ENCODE data around the gene FDCSP. TPM values are rescaled to one million over a fixed set of nuclear protein-coding genes. Genes with fewer than 3 reads are reported as not detected.

FDCSP gene
- total RNA-seq = not detected
- not detected for polyA plus RNA-seq
- long read RNA-seq, donor 1 = 0 reads
- long read RNA-seq, donor 2 = 0 reads
- long read RNA-seq, donor 3 = 0 reads

GRCh38 chr4:70225824-70226223 lies at the start of gene FDCSP:
Gene FDCSP, plus strand, starts transcription at chr4:70226124. Its CDS starts 5,071 bp downstream, at chr4:70231195.
- Histone ChIP-seq H3K27me3 (no peaks in the 10 kb centered on the region), H3K4me1 (no peaks in the 10 kb centered on the region), H3K4me3 (no peak within 1 kb of the TSS), H3K27ac (no peak within 1 kb of the TSS), H3K36me3 (no peaks in the 10 kb centered on the region), H3K9me3 (no peaks in the 10 kb centered on the region)
- intact Hi-C loops (cut with DNase I) = no loop called here
- WGBS, 2 donors = 59 to 63% methylated on average over 2 of the region's 2 CpGs
- no peak for DNase-seq
- no peak for ATAC-seq
- TF ChIP-seq CTCF (IDR thresholded peaks at IDR 0.05) = no peak

- ATAC-seq (no peak), DNase-seq (no peak)
- H3K4me1 ChIP-seq = no peaks in the 10 kb centered on the region
- 66 to 70% methylated on average over 5 of the region's 5 CpGs for WGBS, 2 donors
- no peak for TF ChIP-seq CTCF (IDR thresholded peaks at IDR 0.05)
- H3K4me3 ChIP-seq = no peak overlapping the region
- H3K9me3 ChIP-seq = peaks cover 0 to 5% (median 0%) of the 10 kb centered on the region in 11 donors
- no peaks in the 10 kb centered on the region for H3K36me3 ChIP-seq
- no peak overlapping the region for H3K27ac ChIP-seq
- intact Hi-C loops (cut with DNase I) = no loop called here
- H3K27me3 ChIP-seq = no peaks in the 10 kb centered on the region
These were observed 48.8 kb upstream of the FDCSP start for GRCh38 chr4:70177090-70177489.

- 73 to 76% methylated on average over 5 of the region's 5 CpGs for WGBS, 2 donors
- Histone ChIP-seq H3K27me3 (no peaks in the 10 kb centered on the region), H3K4me1 (no peaks in the 10 kb centered on the region), H3K9me3 (peaks cover 0 to 5% (median 0%) of the 10 kb centered on the region in 11 donors), H3K4me3 (no peak overlapping the region), H3K27ac (no peak overlapping the region), H3K36me3 (no peaks in the 10 kb centered on the region)
- no peak for DNase-seq
- intact Hi-C loops (cut with DNase I) = no loop called here
- no peak for ATAC-seq
- TF ChIP-seq CTCF (IDR thresholded peaks at IDR 0.05) = no peak
These were observed 47.8 kb upstream of the FDCSP start for GRCh38 chr4:70178075-70178660.

- no peak overlapping the region for H3K4me3 ChIP-seq
- 63% methylated on average over 2 of the region's 2 CpGs for WGBS, 2 donors
- H3K36me3 ChIP-seq = no peaks in the 10 kb centered on the region
- no peaks in the 10 kb centered on the region for H3K4me1 ChIP-seq
- H3K27me3 ChIP-seq = no peaks in the 10 kb centered on the region
- intact Hi-C loops (cut with DNase I) = loop anchor here in 2 of 10 donors (10.0 kb wide), 1 partner anchor 495 kb away; no protein-coding TSS in a partner anchor
- no peak for ATAC-seq
- no peak for TF ChIP-seq CTCF (IDR thresholded peaks at IDR 0.05)
- no peak for DNase-seq
- peaks cover 0 to 5% (median 0%) of the 10 kb centered on the region in 11 donors for H3K9me3 ChIP-seq
- H3K27ac ChIP-seq = no peak overlapping the region
These were observed 46.1 kb upstream of the FDCSP start for GRCh38 chr4:70179811-70180210.

Measured in heart right ventricle (tissue), 16 donors.